Cortex of kidney (tissue), 1 donor: ENCODE measurements around the gene PRTN3.

ENCODE experiments used
- DNase-seq: peaks from one replicate; lab custom pipeline; 2025; lab: John Stamatoyannopoulos, UW

Gene PRTN3, protein sequence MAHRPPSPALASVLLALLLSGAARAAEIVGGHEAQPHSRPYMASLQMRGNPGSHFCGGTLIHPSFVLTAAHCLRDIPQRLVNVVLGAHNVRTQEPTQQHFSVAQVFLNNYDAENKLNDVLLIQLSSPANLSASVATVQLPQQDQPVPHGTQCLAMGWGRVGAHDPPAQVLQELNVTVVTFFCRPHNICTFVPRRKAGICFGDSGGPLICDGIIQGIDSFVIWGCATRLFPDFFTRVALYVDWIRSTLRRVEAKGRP

DNA sequence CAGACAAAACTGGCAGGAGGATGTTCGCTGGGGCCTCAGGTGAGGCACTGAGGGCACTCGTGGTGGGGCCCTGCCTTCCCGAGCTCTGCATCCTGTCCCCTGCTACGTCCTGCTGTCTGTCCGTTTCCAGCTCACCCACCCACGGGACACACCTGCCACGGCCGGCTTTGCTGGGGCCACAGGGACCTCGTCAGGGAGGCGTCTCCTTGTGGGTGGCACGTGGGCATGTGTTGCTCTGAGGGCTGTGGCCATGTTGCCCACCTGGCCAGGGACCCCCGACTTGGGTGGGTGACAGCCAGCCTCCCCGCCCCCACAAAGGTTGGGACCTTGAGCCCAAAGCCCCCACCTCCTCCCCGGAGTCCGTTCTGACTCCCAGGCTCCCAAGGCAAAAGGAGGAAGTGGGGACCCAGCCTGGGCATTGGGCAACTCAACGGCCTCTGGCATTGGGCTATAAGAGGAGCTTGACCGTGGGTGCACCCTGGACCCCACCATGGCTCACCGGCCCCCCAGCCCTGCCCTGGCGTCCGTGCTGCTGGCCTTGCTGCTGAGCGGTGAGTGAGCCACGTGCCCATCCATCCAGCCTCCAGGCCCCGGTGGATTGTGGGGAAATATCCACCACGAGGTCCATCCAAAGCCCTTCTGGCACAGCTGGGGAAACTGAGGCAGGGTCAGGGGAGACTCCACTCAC, at the start of gene PRTN3:
Gene PRTN3, plus strand, starts transcription at position 481 of the 688 bp plus-strand sequence. Its CDS starts 10 bp downstream, at position 491.
- DNase-seq: no peak

DNA sequence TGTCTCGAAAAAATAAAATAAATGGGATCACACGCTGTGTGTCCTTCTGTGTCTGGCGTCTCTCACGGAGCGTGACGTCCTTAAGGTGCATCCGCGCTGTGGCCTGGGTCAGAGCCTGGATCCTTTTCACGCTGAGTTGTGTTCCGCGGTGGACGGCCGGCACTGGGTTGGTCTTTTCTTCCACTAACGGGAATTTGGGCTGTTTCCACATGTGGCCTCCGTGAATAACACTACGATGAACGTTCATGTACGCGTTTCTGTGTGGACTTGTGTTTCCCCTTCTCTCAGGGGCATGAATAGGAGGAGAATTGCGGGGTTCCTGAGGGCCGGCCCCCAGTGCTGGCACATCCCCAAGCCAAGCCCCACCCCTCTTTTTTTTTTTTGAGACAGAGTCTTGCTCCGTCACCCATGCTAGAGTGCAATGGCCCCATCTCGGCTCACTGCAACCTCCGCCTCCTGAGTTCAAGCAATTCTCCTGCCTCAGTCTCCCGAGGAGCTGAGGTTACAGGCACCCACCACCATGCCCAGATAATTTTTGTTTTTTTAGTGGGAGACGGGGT, 49.7 kb upstream of the PRTN3 start:
- no peak for DNase-seq

DNA sequence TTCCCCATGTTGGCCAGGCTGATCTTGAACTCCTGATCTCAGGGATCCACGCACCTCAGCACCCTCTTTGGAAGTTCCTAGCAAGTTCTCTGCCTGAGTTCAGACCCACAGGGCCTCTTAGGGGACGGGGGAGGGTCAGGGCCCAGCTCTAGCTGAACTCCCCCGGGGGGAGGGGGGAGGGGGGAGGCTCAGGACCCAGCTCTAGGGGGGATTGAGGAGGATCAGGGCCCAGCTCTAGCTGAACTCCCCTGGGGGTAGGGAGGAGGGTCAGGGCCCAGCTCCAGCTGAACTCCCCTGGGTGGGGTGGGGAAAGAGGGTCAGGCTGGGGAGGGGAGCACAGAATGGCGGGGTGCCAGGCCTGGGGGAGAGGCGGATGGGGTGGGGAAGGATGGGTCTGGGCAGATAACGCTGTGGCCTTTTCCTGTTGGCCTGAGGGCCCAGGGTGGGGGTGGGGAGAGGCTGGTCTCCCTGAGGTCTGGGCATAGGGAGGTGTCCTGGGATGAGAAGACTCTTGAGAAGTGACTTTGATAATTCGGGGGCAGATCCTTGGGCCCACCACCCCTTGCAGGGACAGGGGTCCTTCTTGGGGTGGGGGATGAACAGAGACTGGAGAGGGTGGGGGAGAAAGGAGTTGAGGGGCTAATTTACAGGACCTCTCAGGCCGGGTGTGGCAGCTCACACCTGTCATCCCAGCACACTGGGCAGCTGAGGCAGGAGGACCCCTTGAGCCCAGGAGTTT, 49.1 kb upstream of the PRTN3 start:
- no peak for DNase-seq

DNA sequence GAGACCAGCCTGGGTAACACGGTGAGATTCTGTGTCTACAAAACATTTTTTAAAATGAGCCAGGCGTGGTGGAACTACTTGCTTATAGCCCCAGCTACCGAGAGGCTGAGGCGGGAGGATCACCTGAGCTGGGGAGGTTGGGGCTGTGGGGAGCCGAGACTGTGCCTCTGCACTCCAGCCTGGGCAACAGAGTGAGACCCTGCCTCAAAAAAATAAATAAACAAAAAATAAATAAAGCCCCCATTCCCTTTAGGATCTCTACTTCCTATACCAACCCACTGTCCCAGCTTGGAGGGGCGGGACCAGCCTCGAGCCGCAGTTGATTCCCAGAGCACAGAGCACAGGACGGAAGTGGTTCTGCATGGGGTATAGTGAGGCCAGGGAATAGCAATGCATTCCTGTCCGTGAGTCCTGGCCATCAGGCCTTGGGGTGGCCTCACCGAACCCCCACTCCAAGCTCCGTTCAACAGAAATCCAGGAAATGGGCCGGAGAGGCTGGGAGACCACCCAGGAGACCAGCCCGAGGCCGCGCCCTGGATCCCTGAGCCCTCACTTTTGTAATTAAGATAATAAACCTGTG, 48.4 kb upstream of the PRTN3 start:
- DNase-seq: no peak

DNA sequence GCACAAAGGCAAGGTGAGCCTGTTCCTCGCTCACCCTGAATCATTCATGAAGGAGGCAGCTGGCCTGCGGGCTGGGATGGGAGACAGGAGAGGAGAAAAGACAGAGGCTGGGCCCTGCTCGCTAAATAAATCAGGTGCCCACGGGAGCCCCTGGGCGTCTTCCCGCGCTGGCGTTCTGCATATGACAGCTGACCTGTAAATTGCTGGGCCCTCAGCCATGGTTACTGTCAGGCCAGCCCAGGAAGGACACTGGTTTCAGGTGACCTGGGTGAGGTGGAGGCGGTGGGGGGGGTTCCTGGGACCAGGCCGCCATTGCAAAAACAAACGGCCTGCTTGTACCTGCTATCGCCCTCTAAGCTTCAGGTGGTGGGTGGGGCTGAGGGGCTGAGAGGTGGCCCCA, 47.0 kb upstream of the PRTN3 start:
- DNase-seq: no peak

DNA sequence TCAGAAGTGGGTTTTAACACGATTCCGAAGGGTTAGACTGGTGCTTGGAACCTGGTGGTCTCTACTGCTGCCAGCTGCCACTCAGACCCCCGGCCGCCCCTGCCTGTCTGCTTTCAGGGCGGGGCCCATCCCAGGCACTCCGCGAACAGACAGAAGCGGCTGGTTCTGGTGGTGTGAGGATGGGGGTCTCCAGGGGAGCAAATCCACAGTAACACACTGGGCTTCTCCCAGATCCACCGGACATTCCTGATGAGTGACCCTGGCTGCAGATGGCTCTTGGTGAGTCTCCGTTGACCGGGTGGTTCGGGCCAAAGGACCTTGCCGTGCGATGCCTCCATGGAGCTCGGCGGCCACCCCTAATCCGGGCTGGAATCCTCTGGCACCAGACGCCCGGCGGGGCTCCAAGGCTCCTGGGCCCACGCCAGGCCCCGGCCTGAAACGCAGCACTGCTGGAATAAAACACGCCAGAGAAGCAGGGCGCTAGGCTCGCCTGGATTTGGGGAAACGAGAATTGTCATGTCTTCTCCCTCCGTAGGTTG, 45.7 kb upstream of the PRTN3 start:
- no peak for DNase-seq

DNA sequence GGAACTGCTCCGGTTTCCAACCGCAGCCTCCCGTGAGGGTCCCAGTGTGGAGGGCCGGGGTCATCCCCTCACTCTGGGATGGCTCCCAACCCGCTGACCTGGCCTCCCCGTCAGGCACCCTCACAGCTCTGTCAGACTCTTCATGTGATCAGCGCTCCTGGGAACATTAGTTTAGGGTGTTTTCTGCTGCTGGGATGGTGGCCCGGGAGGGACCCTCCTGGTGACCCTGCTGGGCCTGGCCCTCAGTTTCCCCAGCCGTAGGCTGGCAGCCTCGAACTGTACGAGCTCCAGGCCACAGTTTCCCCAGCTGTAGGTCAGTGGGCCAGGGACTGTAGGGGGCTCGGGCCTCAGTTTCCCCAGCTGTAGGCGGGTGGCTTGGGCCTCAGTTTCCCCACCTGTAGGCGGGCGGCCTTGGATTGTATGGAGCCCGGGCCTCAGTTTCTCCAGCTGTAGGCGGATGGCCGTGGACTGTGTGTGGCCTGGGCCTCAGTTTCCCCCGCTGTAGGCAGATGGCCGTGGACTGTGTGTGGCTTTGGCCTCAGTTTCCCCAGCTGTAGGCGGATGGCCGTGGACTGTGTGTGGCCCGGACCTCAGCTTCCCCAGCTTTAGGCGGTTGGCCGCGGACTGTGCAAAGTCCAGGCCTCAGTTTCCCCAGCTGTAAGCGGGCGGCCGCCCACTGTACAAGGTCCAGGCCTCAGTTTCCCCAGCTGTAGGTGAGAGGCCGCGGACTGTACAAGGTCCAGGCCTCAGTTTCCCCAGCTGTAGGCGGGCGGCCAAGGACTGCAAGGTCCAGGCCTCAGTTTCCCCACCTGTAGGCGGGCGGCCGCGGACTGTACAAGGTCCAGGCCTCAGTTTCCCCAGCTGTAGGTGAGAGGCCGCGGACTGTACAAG, 44.9 kb upstream of the PRTN3 start:
- no peak for DNase-seq

DNA sequence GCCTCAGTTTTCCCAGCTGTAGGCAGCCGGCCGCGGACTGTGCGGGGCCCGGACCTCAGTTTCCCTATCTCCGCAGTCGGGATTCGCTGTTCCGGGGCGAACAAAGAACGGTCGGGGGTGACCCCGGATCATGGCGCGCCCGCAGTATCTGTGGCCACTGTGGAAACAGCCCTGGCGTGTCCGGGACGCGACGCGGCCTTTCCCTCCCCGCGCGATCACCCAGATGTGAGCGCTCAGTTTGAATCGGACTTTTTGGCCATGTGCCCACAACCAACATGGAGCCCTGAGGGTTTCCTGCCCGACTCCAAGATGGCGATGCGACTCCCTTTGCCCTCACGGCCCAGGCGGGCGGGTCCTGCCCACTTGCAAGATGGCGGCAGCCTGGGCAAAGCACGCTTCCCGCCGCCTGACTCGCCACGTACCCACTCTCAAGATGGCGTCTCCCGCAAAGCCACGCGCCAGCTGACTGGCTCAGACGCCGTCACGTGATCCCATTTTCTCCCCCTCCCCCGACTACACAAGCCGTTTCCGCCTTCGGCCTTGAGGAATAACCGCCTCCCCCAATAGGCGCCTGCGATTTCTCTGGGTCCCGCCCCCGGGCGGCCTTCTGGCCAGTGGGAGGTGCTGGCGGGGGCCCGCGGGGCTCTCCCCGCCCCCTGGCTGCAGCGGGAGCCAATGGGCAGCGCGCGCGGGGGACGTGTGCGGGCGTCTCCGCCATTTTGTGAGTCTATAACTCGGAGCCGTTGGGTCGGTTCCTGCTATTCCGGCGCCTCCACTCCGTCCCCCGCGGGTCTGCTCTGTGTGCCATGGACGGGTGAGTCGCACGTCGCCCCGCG, 43.9 kb upstream of the PRTN3 start, which contains the start of gene PTBP1:
Gene PTBP1, plus strand, starts transcription at position 761 of the 836 bp plus-strand sequence. Its CDS starts 46 bp downstream, at position 807.
- peak; percentile 90 for DNase-seq

DNA sequence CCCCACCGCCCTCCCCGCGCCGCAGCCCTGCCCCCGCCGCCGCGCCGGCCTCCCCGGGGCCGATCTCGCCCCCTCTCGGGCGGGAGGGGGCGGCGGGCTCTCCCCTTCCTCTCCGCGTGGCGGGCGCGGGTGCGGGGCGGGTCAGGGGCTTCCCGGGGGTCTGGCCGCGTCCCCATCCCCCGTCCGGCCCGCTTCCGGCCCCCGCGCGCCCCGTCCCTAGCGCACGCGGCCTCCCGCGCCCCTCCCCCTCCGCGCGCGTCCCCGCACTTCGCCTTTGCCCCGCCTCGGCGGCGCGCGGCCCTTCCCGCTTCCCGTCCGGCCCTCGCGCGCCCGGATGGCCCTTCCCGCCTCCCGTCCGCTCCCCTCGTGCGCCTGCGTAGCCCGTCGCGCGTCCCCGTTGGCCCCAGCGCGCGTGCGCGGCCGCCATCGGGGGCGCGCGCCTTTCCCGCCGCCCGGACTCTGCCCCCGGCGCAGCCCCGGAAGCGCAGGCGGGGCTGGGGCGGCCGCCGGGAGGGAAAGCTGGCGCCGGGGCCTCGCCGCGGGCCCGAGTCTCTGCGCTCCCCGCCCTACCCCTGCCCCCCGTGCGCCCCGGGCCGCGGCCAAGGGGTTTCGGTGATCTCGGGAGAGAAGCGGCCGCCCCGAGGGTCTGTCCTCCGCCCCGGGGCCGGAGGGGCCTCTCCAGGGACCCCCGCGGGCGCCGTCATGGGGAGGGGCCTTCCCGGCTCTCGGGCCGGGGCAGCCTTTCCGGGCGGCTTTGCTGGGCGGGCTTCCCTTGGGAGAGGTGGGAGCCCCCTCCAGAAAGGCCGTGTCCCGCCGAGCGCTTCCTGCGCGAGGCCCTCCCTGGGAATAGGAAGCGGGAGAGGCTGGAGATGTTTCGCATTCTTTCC, 43.0 kb upstream of the PRTN3 start:
- no peak for DNase-seq

DNA sequence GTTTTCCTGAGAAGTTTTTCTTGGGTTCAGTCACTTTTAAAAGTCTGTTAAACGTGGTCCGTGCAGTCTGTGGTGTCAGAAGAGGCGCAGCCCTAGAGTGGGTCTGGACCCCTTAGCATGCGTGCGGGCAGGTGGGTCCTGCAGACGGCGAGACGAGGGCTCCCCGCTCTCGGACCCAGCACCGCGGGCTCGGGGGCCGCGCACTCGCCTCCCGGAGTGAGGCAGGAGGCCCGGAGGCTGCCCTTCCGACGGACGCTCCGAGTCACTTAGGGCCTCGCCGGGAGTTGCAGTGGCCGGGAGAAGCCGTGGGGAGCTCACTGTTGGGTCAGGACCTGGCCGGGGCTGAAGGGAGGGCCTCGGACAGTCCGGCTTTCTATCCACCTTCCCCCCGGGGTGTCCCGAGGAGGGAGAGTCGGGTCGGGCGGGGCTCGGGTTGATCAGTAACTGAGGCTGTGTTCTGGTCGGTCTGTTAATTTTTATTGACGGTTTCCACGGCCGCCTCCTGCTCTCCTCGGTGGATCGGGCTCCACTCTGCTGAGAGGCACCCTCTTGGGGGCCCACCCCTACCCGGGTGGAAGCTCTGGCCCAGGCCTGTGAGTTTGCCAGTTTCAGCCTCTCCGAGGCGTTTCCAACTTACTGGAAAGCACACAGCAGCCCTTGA, 42.3 kb upstream of the PRTN3 start:
- DNase-seq: no peak

DNA sequence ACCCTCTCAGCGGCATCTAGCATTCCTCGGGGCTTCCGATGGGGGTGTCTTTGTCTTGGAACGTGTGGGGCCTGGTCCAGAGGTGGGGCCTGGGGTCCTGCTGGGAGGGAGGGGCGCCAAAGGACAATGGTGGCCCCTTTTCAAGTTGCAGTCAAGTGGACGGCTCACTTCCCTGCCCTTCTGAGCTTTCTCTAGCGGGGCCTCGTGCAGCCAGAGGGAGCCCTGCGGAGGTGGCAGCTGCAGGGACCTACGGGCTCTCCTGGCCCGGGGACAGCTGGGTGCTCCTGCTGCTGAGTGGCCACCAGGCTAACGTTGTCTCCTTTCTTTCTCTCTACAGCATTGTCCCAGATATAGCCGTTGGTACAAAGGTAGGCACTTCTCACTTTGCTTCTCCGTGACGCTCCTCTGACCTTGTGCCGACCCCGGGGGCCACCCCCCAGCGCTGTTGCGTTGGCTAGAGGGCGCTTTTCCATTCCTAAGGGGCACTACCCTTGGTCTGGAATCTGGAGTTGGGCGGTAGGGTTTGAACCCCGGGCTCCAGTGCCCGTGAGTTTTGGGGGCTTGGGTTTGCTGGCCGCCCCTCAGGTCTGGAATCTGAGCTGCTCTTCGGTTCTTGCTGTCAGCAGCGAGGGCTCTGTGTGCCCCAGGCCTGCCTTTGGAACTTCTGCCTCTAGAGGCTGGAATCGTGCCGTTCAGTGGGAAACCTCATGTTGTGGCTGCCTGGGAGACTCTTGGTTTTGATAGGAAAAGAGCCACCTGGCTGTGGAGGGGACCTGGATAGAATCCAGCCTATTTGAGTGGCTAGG, 41.5 kb upstream of the PRTN3 start:
- no peak for DNase-seq

DNA sequence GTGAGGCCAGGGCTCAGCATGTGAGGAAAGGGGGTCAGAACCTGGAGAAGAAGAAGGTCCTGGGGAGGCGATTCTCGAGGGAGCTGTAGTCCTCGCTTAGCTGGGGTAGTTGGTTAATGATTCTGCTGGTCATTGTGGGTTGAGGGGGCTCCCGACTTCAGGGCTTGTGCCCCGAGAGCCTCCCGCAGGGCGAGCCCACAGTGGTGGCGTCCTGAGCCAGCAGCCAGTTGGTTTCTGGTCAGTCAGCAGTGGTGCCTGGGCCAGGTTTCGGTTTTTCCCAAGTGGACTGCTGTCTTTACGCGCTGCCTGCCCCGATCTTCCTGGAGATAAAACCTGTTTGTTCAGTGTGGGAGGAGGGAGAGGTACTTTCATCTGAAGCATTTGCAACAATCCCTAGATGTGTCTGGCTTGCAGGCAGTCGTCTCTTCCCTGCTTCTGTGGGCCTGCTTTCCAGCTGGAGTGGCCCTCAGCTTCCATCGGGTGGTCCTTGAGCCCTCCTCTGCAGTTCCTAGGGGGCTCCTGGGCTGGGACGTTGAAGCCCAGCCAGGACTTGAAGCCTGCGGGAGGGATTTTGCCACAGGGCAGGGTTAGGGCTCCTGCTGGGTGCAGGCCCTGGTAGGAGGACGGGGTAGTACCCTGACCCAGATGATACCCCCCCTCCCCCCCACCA, 40.3 kb upstream of the PRTN3 start:
- DNase-seq: no peak

DNA sequence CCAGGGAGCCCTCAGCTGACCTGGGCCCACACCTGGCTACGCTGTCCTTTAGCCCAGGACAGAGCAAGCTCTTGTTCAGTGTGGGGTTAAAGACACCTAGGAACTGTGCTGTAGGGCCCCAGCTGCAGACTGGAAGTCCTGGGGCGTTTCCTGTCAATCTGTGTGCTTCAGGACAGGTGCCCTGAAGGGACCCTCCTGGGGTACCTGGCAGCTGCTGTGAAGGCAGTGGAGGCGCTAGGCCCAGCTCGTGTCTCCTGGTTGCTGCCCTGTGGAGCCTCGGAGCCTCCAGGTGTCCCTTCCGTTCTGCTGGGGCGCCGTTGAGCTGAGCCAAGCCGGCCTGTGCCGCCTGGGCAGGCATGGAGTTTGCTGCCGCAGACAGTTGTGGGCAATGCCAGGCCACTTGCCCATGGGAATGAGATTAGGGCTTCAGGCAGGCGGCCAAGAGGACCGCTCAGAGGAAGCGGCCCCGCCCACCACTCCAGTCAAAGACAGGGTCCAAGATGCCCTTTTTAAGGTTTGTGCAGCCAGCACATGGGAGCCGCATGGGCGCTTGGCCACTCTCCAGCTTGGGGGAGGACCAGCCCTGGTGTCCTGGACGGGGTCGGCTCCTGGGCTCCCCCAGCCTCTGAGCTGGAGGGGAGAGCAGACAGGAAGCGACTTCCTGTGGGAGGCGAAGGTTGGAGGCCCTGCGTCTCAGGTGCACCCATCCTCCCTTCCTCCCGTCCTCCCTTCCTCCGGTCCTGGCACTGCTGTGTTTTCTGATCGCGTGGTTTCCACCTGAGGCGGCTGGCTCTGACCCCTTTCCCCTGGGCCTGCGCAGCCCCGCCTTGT, 39.6 kb upstream of the PRTN3 start:
- no peak for DNase-seq

DNA sequence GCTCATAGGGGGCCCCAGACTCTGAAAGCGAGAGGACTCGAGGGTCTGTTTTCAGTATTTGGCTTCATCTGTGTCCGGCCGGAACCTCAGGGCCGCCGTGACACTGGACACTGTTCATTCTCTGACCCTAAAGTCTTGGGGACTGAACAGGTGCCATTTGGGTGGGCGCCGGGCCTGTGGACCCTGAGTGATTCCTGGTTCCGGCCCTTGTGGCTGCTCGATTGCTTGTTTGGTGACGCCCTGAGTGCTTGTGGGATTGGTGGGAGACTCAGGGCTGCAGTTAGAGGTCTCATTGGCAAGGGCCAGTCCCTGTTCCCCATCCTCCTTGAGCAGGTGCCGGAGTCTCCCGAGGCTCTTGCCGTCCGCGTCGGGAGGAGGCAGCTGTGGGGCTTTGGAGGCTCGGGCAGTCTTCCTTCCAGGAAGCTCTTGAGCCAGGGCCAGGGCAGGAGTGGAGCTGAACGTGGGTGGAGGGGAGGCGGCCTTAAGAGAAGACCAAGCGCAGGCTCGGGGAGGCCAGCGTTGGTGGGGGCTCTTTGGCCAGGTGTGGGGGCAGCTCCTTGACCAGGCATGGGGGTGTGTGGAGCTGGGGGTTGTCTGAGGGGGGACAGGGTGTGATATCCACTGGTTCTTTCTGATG, 38.8 kb upstream of the PRTN3 start:
- no peak for DNase-seq

DNA sequence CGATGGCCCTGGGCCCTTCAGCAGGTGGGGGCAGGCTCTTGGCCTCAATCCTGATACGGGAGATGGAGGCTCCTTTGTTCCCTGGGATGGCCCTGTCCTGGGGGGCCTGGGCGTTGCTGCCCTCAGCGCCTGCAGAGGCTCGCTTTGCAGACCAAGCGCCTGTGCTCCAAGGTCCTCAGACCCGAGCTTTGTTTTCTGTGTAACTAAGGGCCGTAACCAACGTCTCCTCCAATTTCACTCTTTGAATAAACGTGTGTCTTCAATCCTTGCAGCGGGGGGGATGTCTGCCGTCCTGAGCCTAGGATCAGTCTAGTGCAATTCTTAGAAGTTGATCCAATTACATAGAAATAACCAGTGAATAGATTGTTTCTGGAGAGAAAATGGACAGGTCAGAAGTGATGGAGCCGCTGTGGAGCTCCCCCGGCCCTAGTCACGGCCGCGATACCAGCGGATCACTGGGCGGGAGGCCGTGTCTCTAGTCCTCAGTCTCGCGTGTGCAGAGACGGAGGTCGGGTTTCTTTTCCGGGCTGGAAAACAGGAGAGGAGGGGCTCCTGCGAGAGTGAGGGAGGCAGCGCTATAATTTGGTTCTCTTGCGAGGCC, 38.2 kb upstream of the PRTN3 start:
- no peak for DNase-seq
